HPDE6-E6E7 (cell line): Measurements from ENCODE around the gene NEK1.

Experiments
- DNase-seq: peaks from one replicate; pipeline ENCODE4 v3.0.0; 2011; ENCODE audit warnings: missing footprints; ENCODE audit errors: extremely low spot score

Gene NEK1, protein sequence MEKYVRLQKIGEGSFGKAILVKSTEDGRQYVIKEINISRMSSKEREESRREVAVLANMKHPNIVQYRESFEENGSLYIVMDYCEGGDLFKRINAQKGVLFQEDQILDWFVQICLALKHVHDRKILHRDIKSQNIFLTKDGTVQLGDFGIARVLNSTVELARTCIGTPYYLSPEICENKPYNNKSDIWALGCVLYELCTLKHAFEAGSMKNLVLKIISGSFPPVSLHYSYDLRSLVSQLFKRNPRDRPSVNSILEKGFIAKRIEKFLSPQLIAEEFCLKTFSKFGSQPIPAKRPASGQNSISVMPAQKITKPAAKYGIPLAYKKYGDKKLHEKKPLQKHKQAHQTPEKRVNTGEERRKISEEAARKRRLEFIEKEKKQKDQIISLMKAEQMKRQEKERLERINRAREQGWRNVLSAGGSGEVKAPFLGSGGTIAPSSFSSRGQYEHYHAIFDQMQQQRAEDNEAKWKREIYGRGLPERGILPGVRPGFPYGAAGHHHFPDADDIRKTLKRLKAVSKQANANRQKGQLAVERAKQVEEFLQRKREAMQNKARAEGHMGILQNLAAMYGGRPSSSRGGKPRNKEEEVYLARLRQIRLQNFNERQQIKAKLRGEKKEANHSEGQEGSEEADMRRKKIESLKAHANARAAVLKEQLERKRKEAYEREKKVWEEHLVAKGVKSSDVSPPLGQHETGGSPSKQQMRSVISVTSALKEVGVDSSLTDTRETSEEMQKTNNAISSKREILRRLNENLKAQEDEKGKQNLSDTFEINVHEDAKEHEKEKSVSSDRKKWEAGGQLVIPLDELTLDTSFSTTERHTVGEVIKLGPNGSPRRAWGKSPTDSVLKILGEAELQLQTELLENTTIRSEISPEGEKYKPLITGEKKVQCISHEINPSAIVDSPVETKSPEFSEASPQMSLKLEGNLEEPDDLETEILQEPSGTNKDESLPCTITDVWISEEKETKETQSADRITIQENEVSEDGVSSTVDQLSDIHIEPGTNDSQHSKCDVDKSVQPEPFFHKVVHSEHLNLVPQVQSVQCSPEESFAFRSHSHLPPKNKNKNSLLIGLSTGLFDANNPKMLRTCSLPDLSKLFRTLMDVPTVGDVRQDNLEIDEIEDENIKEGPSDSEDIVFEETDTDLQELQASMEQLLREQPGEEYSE (N-terminal part only)

GRCh38 chr4:169611991-169612870 lies at the start of gene NEK1:
Gene NEK1, minus strand, starts transcription at chr4:169612583. Its CDS starts 9,953 bp downstream, at chr4:169602630.
- DNase-seq = peak; percentile 72

- DNase-seq = no peak
Observed at GRCh38 chr4:169661761-169662160, 49.4 kb upstream of the NEK1 start.

DNA sequence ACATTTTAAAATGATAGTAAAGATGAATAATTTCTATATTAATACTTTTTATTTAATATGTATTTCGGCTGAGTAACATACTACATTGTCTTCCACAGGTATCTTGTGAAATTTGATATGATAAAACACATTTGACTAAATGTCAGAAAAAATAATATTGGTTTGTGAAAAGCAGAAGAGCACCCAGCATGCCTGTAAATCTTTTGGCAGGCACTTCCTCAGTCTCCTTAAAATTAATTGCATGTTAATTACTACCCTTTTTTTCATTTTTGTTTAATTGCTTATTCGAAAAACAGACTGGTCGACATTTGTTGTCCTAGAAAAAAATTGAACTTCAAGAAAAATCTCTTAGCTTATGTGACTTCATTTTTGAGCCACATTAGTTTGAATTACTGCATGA lies 48.5 kb upstream of the NEK1 start:
- DNase-seq = no peak

- DNase-seq = peak; percentile 93
Observed at GRCh38 chr4:169659716-169660670, 47.6 kb upstream of the NEK1 start.

DNA sequence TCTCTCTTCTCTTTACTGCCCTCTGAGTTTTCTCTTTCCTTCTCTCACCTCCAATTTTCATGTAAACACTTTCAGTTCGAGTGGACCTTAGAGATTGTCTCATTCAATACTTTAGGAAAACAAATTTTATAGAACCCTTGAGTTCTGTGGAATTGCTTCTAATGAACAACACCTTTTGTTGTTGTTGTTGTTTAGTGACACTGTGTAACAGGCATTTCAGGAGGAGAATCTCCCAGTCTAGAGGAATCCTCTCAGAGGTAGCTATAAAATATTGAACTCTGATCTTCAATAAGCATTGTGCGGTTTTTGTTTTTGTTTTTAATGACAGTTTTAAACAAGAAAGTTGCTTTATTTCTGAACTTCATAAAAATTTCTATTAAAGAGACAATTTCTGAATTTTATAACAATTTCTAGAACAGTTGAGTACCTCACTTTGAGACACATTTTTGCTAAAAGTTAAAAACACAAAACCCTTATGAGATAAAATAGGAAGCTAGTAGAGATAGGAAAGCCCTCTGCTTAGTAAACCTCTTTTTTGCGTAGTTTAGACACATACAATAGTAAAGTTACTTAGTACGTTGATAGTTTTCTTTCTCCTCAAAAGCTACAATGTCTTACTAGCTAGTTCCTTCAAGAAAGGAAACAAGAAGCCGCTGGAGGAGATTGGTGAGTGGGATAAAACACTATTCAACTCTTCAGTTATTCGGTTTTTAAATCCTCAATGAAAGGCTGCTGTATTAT lies 46.8 kb upstream of the NEK1 start:
- DNase-seq = no peak

GRCh38 chr4:169658196-169658595 lies 45.8 kb upstream of the NEK1 start:
- DNase-seq = peak; percentile 6

DNA sequence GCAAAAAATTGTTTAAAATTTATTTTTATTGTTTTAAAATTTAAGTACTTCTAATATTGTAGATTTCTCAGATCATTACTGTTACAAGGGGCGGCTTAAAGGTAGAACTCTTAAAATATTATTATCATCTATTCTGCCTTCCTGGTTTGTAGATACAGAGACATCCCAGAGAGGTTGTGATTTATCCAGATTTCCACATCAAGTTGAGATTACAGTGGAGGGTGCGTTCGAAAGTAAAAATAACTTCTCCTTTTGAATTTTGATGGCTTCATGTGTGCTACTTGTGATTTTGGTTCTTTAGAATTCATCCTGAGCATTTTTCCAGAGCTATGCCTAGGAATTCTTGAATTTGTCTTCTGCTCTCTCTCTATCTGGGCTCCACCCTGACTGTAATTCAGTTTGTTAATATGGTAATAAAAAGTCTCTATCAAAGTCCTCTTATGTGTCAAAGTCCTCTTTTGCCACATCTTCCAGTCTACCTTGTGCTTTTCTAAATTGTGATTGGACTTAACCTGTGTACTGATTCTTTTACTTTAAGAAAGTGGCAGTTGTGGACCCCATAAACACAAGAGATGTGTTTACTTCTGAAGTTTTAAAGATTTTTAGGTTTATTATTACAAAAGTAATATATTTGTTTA lies 45.2 kb upstream of the NEK1 start:
- DNase-seq = no peak

- DNase-seq = no peak
Observed at GRCh38 chr4:169655401-169655800, 43.0 kb upstream of the NEK1 start.

DNA sequence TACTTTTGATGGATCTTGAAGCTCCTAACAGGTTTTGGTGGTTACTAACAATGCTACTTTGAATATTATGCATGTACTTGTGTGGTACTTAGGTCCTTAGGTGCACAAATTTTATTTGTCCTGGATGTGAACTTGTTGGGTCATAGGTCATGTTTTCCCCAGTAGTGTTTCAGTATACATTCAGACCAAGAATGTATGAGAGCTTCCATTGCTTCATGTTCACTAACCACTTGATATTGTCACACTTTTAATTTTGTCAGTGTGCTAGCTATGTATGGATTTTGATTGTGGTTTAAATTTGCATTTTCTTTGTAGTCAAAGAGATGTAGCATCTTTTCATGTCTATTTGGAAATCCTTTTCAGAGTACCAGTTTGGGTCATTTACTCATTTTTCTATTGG lies 40.2 kb upstream of the NEK1 start:
- no peak for DNase-seq

DNA sequence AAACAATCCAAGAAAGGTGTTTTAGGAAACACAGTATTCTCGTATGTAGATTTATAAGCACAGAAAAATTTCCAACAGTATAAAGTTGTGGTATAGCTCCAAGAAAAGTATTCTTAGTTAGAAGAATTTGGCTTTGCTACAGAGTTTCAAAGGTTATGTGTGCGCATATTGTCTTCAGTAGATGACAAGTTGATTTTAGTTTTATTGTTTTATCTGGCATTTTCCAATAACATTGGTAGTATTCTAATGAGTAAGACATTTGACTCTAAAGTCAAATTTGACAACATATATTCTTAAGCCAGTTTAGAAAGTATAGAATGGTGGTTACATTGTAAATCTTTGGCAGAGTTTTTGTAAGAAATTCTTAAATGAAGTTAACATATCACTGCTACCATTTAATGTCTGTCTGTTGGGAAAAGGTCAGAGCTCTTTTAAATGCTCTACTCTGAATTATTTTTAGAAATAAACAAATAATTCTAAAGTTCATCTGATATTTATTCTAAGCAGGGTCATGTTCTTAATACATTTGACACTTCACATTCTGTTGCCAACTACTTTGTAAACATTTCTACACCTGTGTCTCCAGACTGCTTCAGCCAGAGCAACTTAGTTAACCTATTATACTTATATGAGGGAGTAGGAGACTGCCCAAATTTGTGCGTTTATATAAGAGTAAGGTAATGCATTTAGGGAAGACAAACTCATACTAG lies 38.0 kb upstream of the NEK1 start:
- DNase-seq = no peak

GRCh38 chr4:169649545-169650226 lies 37.3 kb upstream of the NEK1 start:
- DNase-seq = no peak

GRCh38 chr4:169645627-169646026 lies 33.2 kb upstream of the NEK1 start:
- DNase-seq = no peak

GRCh38 chr4:169644802-169645201 lies 32.4 kb upstream of the NEK1 start:
- no peak for DNase-seq

GRCh38 chr4:169640261-169640870 lies 28.0 kb upstream of the NEK1 start:
- no peak for DNase-seq

GRCh38 chr4:169634975-169635374 lies 22.6 kb upstream of the NEK1 start:
- peak; percentile 23 for DNase-seq

- DNase-seq = no peak
Observed at GRCh38 chr4:169632896-169633295, 20.5 kb upstream of the NEK1 start.

DNA sequence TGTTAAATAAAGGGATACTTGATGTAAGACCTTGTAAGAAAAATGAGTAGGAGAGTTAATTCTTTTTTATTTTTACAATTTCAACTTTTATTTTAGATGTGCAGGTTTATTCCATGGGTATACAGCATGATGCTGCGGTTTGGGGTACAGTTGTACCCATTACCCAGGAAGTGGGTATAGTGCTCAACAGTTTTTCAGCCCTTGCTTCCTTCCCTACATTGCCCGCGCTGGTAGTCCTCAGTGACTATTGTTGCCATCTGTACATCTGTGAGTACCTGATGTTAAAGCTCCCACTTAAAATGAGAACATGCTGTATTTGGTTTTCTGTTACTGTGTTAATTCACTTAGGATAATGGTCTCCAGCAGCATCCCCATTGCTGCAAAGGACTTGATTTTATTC lies 17.7 kb upstream of the NEK1 start:
- no peak for DNase-seq
